ENCODE measurements around the gene RSPO4.
A peak's percentile ranks its signal among the peaks of the same experiment; 100 is the strongest.
"Not testable (repeated sequence)": the region's sequence is repeated elsewhere in the genome, so short reads cannot be mapped to it uniquely, and the experiment has no call there.

The RSPO4 gene

DNA sequence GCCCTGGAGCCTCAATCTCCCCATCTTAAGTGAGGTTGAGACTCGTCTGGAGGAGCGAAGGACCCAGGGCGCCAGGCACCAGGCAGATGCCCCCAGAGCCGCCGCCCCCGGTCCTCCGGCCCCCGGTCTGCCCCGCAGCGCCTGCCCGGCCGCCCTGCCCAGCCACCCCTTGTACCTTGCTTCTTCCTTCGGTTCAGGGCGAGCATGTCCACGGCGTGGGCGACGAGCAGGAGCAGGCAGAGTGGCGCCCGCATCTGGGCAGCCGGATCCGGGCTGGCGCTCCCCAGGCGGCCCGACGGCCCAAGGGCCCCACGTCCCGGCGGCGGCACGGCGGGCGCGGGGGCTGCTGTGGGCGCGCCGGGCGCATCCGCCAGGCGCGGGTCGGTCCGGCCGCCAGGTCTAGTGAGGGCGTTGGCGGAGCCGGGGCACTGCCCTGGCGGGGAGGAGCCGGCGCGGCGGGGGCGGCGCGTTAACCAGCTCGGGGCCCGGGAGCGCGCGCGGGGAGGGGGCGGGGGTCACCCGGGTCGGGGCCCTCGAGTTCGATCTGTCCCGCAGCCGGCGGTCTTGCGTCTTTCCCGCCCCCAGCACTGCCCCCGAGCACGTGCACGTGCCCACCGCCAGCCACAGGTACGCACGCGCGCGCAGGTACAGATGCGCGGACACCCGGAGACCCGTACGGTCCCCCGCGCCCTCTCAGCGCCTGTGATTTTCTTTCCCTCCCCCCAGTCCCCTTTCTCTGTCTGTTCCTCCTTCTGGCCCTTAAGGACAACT is at the start of gene RSPO4:
RSPO4 (minus strand) TSS at position 401 of the 771 bp plus-strand sequence; CDS start at position 254, 147 bp downstream.
- DNase-seq, result no peak

DNA sequence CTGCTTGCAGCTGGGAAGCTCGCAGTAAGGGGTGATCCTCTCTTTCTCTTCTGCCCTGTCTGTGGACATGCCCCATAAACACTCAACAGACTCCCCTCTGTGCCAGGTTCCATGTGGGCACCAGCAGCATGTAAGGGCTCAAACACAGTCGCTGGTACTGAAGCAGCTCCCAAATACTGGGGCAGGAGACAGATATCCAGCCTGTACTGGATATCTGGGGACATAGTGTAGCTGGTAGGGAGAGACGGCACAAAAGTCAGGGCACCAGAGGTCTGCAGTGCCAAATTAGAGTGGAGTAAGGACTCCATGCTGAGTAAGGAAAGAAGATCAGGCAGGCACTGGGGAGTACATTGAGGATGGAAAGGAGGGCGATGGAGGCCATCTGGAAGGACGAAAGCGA is 48.3 kb upstream of the RSPO4 start:
- DNase-seq, result no peak

DNA sequence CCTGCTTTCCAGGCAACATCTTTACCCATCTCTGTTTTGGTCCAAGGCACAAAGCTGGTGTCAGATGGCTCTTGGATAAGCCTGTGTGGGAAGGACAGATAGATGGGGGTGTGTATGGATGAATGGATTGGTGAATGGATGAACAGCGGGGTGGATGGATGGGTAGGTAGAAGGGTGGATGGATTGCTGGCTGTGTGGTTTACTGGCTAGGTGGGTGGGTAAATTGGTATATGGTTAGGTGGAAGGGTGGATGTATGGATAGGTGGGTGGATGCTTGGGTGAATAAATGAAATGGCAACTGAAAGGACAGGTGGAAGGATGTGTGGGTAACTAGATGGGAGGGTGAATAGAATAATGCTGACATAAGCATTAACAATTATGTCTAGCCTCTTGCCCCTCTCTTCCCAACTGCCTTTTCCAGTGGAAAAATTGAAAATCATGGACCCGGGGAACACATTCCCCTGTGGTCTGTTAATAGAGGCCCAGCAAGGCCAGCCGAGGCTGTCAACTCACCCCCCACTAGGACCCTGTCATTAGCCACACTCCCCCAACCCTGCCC is 43.8 kb upstream of the RSPO4 start:
- no peak for DNase-seq

DNA sequence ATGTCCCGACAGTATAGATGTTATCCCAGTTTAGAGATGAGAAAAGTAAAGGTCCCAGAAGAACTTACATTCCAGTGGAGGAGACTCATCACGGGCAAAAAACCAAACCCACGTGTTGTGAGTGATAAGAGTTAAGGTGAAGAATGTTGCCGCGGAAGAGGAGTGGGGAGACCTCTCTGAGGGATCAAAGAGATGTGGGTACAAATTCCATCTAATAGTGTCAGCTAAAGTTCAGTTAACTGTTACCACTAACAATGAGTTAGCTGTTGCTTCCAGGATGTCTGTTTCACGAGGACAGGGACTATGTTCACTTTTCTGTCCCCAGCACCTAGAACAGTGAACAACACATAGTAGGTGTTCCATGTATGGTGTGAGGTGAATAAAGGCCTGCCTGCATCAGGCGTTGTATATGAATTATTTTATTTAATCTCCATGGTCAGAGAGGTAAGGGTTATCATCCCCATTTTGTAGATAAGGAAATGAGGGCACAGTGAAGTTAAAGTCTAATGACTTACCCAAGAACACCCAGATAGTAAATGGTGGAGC is 39.8 kb upstream of the RSPO4 start:
- no peak for DNase-seq

DNA sequence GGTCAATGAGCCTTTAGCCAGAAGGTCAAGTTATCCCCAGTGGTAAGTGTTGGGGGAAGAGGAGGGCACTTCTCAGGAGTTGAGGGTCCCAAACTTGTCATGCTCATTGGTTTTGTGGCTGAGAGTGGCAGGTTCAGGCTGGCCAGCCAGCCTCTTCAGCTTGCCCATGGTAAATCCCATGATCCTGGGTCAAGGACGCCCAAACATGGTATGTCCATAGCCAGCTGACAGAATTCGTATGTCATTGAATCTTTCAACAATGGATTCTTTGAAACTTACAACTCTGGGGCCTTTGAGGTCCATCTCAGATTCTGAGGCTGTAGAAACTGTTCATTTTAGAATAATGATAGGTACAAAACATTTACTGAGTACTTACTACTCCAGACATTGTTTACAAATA is 36.1 kb upstream of the RSPO4 start:
- DNase-seq, result no peak

DNA sequence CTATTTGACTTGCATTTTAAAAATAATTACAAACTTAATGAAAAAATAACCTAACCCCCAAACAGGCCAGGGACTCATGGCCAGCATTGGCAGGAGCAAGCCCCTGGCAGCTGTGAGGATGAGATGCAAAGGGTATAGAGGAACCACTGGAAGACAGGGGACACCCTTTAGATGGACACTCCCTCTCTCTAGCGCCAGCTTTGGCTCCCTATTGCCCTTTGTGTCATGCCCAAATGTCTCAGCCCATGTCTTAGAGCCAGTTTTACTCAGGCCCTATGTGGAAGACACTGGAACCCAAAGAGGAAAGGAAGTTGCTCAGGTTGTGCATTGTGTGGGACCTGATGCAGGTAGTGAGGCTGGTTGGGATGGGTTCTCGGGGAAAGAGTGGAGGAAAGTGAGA is 34.9 kb upstream of the RSPO4 start:
- no peak for DNase-seq

DNA sequence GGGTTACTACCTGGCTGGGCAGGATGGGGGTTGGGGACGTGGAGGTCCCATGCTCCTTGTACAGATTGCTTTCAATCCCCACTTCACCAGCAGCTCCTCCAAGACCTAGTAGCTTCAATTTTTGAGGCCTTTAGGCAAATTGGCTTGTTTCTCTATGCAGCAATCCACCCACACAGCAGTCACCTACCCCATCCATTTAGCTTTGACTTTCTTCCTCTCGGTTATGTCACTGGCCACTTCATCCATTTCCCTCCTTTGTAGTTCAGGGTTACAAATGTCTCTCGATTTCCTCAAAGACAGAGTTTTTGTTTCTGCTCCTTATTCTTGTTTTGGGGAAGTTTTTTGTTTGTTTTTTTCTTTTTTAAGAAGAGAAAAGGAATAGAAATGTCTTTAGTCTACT is 33.4 kb upstream of the RSPO4 start:
- no peak for DNase-seq

DNA sequence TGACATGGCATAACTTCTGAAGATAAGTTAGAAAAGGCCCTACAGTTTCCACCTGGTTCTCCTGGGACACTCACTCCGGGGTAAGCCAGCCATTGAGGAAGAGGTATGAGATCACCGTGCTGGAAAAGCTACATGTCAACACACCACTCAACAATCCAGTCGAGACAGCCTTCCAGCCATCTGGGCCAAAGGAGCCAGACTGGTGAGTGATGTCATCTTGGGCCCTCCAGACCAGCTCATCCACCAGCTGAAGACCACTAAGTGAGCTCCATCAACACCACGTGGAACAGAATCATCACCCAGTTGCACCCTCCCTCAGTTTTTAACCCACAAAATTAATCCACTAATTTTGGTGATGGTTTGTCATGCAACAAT is 32.3 kb upstream of the RSPO4 start:
- DNase-seq, result no peak

DNA sequence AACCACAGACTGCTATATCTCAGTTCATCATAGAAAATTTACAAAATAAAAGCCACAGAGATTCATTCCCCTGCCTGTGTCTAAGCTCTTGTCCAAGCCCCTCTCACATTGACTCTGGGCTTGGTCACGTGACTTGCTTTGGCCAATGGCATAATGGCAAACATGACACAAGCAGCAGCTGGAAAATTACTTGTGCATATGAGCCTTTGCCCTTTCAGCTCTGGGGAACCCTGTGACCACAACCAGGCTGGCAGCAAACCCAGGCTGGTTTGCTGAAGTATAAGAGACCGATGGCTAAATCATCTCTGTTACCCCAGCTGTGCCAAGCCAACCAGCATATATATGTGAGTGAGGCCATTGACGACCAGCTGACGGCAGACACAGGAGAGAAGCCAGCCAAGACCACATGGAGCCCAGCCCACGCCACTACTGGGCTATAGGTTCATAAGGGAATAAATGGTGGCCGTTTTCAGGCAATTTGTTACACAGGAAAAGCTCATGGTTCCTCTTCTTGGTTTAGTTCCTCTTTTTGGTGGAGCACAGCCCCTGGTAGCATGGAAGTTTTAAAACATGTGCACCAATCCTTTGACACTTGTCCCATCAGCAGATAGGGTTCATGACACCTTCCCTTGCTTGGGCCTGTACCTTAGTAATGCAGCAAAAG is 31.8 kb upstream of the RSPO4 start:
- DNase-seq, result peak; percentile 85

DNA sequence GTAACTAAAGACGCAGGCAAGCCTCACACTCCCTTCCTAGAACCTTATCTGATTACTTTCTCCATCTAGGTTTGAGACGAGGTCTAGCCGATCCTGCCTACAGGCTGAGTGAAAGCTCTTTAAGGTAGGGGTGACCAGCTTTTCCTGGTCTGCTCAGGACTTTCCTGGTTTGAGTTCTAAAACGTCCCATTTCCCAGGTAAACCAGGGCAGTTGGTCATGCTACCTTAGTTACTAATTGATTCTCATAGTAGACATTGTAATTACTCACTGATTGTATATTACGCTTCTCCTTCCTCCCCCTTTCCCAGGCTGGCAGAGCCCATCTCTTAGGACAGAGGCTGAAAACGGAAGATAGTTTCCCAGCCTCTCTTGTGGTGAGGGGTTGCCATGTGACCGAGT is 27.9 kb upstream of the RSPO4 start:
- DNase-seq, result peak; percentile 19

DNA sequence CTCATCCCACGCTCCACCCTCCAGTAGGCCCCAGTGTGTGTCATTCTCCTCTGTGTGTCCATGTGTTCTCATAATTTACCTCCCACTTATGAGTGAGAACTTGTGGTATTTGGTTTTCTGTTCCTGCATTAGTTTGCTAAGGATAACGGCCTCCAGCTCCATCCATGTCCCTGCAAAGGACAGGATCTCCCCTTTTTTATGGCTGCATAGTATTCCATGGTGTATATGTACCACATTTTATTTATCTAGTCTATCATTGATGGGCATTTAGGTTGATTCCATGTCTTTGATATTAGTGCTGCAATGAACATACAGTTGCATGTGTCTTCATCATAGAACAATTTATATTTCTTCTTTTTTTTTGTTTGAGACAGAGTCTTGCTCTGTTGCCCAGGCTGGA is 24.1 kb upstream of the RSPO4 start:
- not testable (repeated sequence) for DNase-seq

DNA sequence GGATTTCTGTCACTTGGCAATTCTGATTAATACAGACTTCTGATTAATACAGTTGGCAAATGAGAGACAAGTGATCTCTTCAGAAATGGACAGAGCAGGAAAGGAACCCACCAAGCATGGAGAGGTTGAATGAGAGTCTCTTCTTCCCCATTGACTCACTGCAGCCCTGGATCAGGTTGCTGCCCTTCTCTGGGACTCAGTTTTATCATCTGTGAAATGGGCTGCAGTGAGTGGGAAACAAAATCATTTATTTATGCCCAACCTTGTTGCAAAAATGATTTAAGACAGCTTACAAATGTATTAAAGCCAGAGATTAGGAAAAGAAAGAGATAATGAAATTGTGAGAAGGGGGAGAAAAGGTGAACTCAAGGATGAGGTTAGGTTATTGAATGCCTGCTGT is 20.8 kb upstream of the RSPO4 start:
- no peak for DNase-seq

DNA sequence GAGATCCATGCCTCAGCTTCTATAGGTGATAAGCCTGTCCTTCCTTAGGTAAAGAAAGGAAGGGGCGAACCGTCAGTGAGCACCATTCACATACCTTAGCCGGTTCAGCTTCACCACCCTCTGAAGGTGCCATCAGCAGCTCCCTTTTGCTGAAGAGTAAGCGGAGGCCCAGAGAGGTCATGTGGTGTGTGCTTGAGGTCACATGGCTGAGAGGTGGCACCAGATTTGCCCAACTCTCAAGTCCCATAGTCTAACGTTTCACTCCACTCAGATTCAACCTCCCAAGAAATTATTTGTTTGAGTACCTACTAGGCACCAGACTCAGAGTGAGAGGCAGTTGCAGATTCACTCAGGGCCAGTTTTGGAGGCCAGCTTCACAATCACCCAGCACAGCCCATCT is 18.5 kb upstream of the RSPO4 start:
- no peak for DNase-seq

DNA sequence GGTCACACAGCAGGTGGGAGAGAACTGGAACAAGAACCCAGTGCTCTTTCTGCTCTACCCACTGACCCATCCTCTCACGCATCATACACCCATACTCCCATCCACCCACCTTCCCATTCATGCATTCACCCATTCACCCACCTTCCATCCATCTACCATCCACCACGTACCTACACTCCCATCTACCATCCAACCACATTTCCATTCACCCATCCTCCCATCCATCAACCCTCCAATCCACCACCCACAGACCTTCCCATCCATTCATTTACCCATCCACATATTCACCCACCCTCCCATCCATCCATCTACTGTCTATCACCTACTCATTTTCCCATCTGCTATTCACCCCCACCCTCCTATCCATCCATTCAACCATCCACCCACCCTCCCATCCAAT is 17.2 kb upstream of the RSPO4 start:
- no peak for DNase-seq

DNA sequence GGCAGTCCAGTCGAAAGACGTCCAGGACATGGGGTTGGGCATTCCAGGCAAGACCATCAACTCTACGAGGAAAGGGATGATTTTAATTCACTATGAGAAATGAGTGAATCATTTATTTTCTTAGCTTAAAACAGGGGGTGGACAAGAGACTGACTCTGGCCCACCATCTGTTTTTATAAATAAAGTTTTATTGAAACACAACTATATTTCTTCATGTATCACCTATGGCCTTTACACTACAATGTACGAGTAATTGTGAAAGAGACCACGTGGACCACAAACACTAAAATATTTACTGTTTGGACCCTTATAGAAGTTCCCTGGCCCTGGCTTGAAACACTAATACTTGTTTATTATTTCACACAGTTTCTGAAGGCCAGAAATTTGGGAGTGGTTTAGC is 15.6 kb upstream of the RSPO4 start:
- DNase-seq, result no peak

DNA sequence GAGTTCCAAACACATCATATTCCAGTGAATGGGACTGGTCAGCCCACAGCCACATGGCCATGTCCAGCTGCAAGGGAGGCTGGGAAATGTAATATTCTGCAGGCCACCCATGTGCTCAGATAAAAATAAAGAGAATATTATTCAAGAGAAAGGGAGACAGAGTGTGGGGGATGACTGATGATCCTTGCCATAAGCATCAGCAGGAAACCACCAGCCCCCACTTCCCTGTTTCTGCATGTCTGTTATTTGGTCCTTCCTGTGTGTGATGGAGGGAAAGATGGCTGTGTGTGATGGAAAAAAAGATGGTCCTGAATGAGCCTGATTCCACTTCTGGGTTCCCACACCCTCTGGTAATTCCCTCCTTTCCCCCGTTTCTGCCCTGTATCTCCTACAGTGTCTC is 13.1 kb upstream of the RSPO4 start:
- DNase-seq, result no peak

DNA sequence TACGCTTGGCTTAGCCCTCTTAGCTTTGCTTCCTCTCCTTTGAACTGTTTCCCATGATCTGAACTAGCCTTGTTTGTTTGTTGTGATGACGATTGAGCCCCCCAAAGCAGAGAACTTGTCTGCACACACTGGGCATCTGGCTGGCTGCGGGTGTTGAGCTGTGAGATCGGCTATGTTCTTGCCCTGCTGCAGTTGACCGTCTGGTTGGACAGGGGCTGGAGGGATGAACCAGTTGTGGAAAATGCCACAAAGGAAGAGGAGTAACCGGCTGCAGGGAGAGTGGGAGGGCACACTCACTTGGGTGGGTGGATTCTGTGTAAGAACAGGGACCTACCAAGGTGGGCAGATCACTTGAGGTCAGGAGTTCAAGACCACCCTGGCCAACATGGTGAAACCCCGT is 12.4 kb upstream of the RSPO4 start:
- DNase-seq, result no peak

DNA sequence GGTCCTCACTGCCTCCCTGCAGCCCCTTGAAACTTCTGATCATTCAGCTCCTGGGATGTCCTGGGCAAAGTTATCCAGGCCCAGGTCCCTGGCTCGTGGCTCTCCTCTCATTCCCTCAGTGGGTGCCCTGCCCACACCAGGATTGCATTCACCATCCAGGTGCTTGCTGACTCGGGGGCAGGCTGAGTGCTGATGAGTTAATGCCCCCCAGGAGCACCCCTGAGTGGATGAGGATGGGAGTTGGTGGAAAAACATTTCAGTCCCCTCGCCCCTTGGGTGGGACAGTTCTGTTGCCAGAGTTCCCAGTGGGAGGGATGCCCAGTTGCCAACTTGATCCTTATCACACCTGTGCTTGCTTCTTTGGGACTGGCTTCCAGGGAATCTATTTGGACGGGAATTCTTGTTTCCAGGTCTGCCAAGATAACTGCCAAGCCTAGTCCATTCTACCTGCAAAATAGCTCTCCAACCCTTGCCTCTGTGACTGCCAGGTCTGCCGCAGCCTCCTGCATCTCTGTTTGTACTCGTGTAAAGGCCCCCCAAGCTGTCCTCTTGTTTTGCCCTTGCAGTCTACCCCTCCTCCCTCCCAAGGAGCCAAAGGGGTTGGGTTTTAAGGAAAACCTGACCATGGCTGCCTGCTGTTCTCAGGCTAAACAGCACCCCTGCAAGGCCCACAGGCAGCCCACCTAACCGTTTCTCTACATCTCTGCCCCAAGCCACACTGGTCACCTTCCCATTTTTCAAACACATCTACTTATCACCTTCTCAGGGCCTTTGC is 11.6 kb upstream of the RSPO4 start:
- DNase-seq, result no peak

DNA sequence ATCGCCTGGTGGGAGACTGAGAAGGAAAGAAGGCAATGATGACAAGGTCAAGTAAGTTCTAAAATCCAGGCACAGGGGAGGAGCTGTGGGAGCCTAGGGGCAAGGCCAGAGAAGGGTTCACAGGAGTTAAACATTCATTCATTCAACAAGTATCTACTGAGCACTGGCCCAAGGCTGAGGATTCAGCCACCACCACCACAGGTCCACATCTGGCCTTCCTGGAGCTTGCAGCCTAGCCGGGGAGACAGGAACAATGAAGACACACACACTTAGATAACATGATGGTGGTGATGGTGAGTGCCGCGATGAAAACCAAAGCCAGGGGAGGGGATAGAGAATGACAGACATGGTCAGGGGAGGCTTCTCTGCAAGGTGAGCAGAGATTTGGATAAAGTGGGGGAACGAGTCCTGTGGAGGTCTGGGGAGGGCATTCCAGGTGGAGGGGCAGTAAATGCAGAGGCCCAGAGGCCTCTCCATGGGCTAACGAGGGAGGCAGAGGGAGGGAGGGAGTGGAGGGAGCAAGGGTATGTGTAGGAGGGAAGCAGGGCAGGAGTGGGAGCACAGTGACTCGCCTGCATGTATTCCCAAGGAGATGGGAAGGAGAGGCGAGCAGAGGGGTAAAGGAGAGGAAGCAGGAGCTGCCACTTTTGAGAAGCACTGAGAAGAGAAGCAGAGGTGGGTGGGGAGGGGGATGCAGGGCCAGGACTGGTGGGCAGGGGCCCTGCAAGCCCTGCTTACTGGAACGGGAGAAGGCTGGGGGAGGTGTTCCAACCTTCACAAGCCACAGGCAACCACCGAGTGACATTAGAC is 10.5 kb upstream of the RSPO4 start:
- no peak for DNase-seq

DNA sequence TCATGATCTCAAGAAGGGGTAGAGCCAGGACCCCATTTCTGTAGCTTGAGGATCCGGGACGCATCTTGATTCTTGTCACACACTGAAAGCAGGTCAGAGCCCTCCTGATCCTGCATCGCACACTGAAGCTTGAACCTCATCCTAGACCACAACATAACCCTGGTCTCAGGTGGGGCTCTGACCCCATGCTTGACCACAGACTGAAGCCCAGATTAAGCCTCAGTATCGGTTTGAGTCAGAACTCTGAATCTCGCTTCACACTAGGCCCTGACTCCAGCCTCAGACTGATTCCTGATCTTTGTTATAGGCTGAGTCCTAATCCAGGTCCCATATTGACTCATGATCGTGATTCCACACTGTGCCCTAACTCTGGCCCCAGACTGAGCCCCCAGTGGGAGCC is 8.5 kb upstream of the RSPO4 start:
- DNase-seq, result no peak

DNA sequence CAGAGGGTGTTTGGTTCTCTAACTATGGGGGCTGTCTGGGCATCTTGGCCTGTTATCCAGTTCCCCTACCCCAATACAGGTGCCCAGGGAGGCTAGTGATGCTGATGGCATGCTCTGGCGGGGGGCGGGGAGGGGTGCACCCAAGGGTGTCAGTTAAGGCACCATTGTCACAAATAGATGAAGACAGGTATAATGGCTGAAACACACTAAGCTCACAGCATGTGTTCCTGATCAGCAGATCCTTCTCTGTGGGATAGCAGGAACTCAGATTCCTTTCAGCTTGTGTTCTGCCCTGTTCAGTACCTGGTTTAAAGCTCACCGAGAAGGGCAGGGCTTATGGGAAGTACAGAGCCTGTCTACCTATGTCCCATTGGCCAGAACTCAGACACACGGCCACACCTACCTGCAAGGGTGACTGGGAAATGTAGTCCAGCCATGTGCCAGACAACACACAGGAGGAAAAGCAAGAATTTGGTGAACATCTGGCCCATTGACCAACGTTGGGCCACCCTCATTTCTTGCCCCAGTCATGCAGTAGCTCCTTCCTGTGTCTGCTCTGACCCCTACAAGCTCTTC is 3.4 kb upstream of the RSPO4 start:
- peak; percentile 63 for DNase-seq

Measured in OCI-M1 (cell line).